ENCODE measurements around the gene NTPCR. TPM values are rescaled to one million over a fixed set of nuclear protein-coding genes. Genes with fewer than 3 reads are reported as not detected.

NTPCR gene
- total RNA-seq, 1 donor from 2014 or later = 31.0 TPM

DNA sequence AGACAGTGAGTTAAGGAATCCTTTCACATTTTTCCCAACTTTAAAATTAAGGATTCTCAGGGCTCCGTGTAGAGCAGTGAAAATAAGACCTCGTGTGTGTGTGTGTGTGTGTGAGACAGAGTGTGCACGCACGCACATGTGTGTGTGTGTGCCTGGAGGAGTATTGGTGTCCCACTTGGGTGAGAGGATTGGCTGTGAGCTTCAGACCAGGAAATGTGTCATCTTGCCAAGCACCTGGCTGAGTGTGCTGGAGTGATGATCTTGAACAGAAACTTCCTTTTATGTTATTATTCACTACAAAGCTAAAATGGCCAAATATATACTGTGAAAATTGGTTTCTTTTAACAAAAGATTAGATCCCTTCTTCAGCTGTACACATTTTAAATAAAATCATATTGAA, 35.2 kb upstream of the NTPCR start:
- no peak for TF ChIP-seq CTCF (conservative IDR thresholded peaks at IDR 0.05; ENCODE audit: low read depth, low read length)
- DNase-seq (ENCODE audit: low read depth) = no peak
- H3K4me3 ChIP-seq (ENCODE audit: low read depth, low read length) = no peak overlapping the region

DNA sequence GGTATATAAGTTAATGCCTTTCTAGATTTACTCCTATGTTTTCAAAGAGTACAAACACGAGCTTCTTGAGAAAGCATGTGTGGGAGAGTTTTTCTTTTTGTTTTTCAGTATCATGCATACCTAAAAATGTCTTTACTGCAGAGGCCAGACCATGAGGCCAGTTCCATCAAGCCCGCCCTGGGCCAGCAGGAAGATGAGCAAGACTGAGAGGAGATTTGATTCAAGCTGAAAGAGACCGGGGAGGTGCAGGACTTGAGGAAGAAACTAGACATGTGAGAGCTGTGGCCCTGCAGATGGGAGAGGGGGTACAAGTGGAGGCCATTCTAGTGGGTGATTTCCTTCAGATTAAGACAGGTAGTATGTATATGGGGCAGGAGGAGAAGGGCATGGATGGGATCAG, 33.4 kb upstream of the NTPCR start:
- H3K4me3 ChIP-seq (ENCODE audit: low read depth, low read length) = no peak overlapping the region
- DNase-seq (ENCODE audit: low read depth) = no peak
- no peak for TF ChIP-seq CTCF (conservative IDR thresholded peaks at IDR 0.05; ENCODE audit: low read depth, low read length)

DNA sequence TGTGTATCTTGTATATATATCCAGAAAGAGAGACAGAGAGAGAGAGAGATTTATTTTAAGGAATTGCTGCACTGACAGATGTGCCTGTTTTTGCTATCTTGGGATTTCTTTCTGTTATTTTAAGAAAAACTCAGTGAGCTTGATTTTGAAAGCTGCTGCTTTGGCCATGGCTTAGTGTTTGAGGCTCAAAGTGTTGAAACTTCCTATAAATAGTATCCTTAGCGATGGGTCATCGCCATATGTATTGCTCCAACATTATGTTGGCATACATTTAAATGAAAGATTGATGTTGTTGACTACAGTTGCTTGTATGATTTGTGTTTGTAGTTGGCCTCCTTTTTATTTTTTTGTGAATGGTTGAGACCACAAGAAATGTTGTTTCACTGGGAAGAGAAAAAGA, 29.0 kb upstream of the NTPCR start:
- H3K4me3 ChIP-seq (ENCODE audit: low read depth, low read length) = no peak overlapping the region
- no peak for TF ChIP-seq CTCF (conservative IDR thresholded peaks at IDR 0.05; ENCODE audit: low read depth, low read length)
- no peak for DNase-seq (ENCODE audit: low read depth)

GRCh38 chr1:232922485-232922884, 27.9 kb upstream of the NTPCR start:
- no peak overlapping the region for H3K4me3 ChIP-seq (ENCODE audit: low read depth, low read length)
- DNase-seq (ENCODE audit: low read depth) = no peak
- no peak for TF ChIP-seq CTCF (conservative IDR thresholded peaks at IDR 0.05; ENCODE audit: low read depth, low read length)

- TF ChIP-seq CTCF (conservative IDR thresholded peaks at IDR 0.05; ENCODE audit: low read depth, low read length) = no peak
- no peak overlapping the region for H3K4me3 ChIP-seq (ENCODE audit: low read depth, low read length)
- DNase-seq (ENCODE audit: low read depth) = peak; percentile 75
These were observed 26.5 kb upstream of the NTPCR start for GRCh38 chr1:232923739-232924386.

DNA sequence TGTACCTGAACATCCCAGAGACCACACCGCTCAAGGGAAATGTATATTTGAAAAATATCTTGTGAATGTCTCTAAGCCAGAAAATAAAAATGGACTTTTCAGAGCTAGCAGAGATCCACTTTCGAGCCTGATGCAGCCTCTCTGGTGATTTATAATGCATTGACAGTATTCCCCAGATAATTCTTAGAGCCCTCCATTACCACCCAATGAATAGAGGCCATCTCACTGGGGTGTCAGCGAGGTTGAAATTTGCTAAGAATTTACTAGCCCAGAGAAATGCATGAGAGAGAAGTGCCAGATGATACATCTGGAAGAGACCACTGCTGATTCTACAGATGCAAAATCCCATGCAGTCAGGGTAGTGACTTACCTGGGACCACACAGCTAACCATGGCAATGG, 25.5 kb upstream of the NTPCR start:
- DNase-seq (ENCODE audit: low read depth) = no peak
- TF ChIP-seq CTCF (conservative IDR thresholded peaks at IDR 0.05; ENCODE audit: low read depth, low read length) = no peak
- no peak overlapping the region for H3K4me3 ChIP-seq (ENCODE audit: low read depth, low read length)

All from epithelial cell of proximal tubule (primary cell).